IMR-90 (cell line): ENCODE data around the gene TRIO. TPM values are rescaled to one million over a fixed set of nuclear protein-coding genes. Genes with fewer than 3 reads are reported as not detected.

Experiments used
- ATAC-seq: fragments of 200-7000 bp; cut with Tn5 transposase; 2 replicates; pipeline ENCODE4 v1.9.1; 2020; ENCODE audit warnings: low read depth, mild to moderate bottlenecking, moderate library complexity
- BruUV-seq: library from RNA; stranded (reverse); fragments of 400-500 nt; replicated peaks from 2 replicates; lab custom pipeline; 2021; lab: Mats Ljungman, UMichigan
- CTCF ChIA-PET: fragments of 300-600 bp; formaldehyde crosslinking; extraction: SDS; loops from one replicate; lab custom pipeline; 2021; ENCODE audit warnings: antibody characterized with exemption; lab: Yijun Ruan, JAX
- POLR2A ChIA-PET: fragments of 300-600 bp; sonication (Branson Sonifier 250); formaldehyde crosslinking; loops from one replicate; lab custom pipeline; 2022; ENCODE audit warnings: antibody characterized with exemption; ENCODE audit not compliant: unreplicated experiment; lab: Charles Lee
- DNase-seq: peaks from one replicate; pipeline ENCODE4 v3.0.0; 2013
- H2AFZ ChIP-seq: replicated peaks from 2 replicates; pipeline ENCODE3; 2013; ENCODE audit warnings: low read length, mild to moderate bottlenecking; ENCODE audit not compliant: poor library complexity
- H2AK5ac ChIP-seq: 2 replicates; pipeline ENCODE4 v1.6.1; 2013; ENCODE audit warnings: low read depth, low read length, inconsistent platforms
- H2AK9ac ChIP-seq: replicated peaks from 2 replicates; pipeline ENCODE3; 2013; ENCODE audit warnings: mild to moderate bottlenecking, low read depth, low read length, moderate library complexity; ENCODE audit not compliant: poor library complexity
- H2BK120ac ChIP-seq: 2 replicates; pipeline ENCODE4 v1.6.1; 2013; ENCODE audit warnings: low read depth, low read length, inconsistent platforms
- H2BK15ac ChIP-seq: 3 replicates; pipeline ENCODE4 v1.6.1; 2013; ENCODE audit warnings: low read depth, low read length, inconsistent platforms
- H2BK20ac ChIP-seq: 2 replicates; pipeline ENCODE4 v1.6.1; 2013; ENCODE audit warnings: low read depth, mild to moderate bottlenecking, inconsistent platforms, low read length, moderate library complexity
- H2BK5ac ChIP-seq: 2 replicates; pipeline ENCODE4 v1.6.1; 2013; ENCODE audit warnings: mild to moderate bottlenecking, low read depth, low read length, inconsistent platforms; ENCODE audit not compliant: poor library complexity, severe bottlenecking
- H3K14ac ChIP-seq: replicated peaks from 2 replicates; pipeline ENCODE4 v1.6.1; 2013; ENCODE audit warnings: low read depth, low read length, inconsistent platforms
- H3K18ac ChIP-seq: 2 replicates; pipeline ENCODE4 v1.6.1; 2013; ENCODE audit warnings: low read depth, low read length, control low read depth
- H3K23ac ChIP-seq: 2 replicates; pipeline ENCODE4 v1.6.1; 2013; ENCODE audit warnings: low read depth, low read length, inconsistent platforms
- H3K27ac ChIP-seq: 2 replicates; pipeline ENCODE4 v1.5.1; 2013; ENCODE audit warnings: mild to moderate bottlenecking, control low read depth, low read length; ENCODE audit not compliant: insufficient read depth
- H3K27me3 ChIP-seq: 2 replicates; pipeline ENCODE4 v1.6.1; 2013; ENCODE audit warnings: low read length; ENCODE audit not compliant: control insufficient read depth, insufficient read depth
- H3K36me3 ChIP-seq: 2 replicates; pipeline ENCODE4 v1.6.1; 2013; ENCODE audit warnings: low read length, mixed read lengths; ENCODE audit not compliant: control insufficient read depth, insufficient read depth
- H3K4ac ChIP-seq: 2 replicates; pipeline ENCODE4 v1.6.1; 2013; ENCODE audit warnings: low read depth, low read length, inconsistent platforms
- H3K4me1 ChIP-seq: 2 replicates; pipeline ENCODE4 v1.6.1; 2013; ENCODE audit warnings: low read length, mixed read lengths; ENCODE audit not compliant: control insufficient read depth, insufficient read depth
- H3K4me2 ChIP-seq: 2 replicates; pipeline ENCODE4 v1.6.1; 2013; ENCODE audit warnings: low read depth, mild to moderate bottlenecking, control low read depth, low read length, moderate library complexity
- H3K4me3 ChIP-seq: 2 replicates; pipeline ENCODE4 v1.5.1; 2013; ENCODE audit warnings: low read depth, mild to moderate bottlenecking, control low read depth, low read length, moderate library complexity; ENCODE audit not compliant: insufficient read depth
- H3K56ac ChIP-seq: 2 replicates; pipeline ENCODE4 v1.6.1; 2013; ENCODE audit warnings: low read length, inconsistent platforms; ENCODE audit not compliant: insufficient read depth; ENCODE audit errors: extremely low read depth
- H3K79me1 ChIP-seq, 2 experiments: 2 replicates each; pipeline ENCODE4 v1.6.1; 2013; ENCODE audit warnings: low read length in 2 of 2, inconsistent platforms in 1 of 2, low read depth in 1 of 2
- H3K9ac ChIP-seq: 2 replicates; pipeline ENCODE4 v1.6.1; 2013; ENCODE audit warnings: low read depth, low read length, control low read depth
- H3K9me1 ChIP-seq: 2 replicates; pipeline ENCODE4 v1.6.1; 2013; ENCODE audit warnings: low read length, inconsistent platforms; ENCODE audit not compliant: insufficient read depth
- H3K9me3 ChIP-seq: 2 replicates; pipeline ENCODE4 v1.6.1; 2013; ENCODE audit warnings: low read length; ENCODE audit not compliant: control insufficient read depth, insufficient read depth
- H4K20me1 ChIP-seq: 2 replicates; pipeline ENCODE4 v1.6.1; 2013; ENCODE audit warnings: low read length, inconsistent platforms; ENCODE audit not compliant: insufficient read depth
- H4K5ac ChIP-seq: 2 replicates; pipeline ENCODE4 v1.6.1; 2013; ENCODE audit warnings: mild to moderate bottlenecking, low read depth, low read length, control low read depth
- H4K8ac ChIP-seq, 2 experiments: 2 replicates each; pipeline ENCODE4 v1.6.1; 2013; ENCODE audit warnings: low read depth in 2 of 2, low read length in 2 of 2, control low read depth in 1 of 2, inconsistent platforms in 1 of 2
- H4K91ac ChIP-seq: 2 replicates; pipeline ENCODE4 v1.6.1; 2013; ENCODE audit warnings: low read depth, low read length, inconsistent platforms; ENCODE audit not compliant: insufficient read depth
- BHLHE40 ChIP-seq: fragments of 150-350 bp; IDR thresholded peaks from 2 replicates; pipeline ENCODE4 v1.6.1; 2016; ENCODE audit warnings: mild to moderate bottlenecking, low read depth, low read length
- CEBPB ChIP-seq: IDR thresholded peaks from 2 replicates; pipeline ENCODE4 v1.6.1; 2012; ENCODE audit warnings: low read depth, low read length, improper control_type of control experiment
- CHD1 ChIP-seq: IDR thresholded peaks from 2 replicates; pipeline ENCODE4 v1.6.1; 2012; ENCODE audit warnings: low read depth, low read length, improper control_type of control experiment
- MAFK ChIP-seq: IDR thresholded peaks from 2 replicates; pipeline ENCODE4 v1.6.1; 2012; ENCODE audit warnings: low read depth, low read length, improper control_type of control experiment
- MAZ ChIP-seq: IDR thresholded peaks from 2 replicates; pipeline ENCODE4 v1.6.1; 2012; ENCODE audit warnings: low read depth, mild to moderate bottlenecking, low read length, improper control_type of control experiment, moderate library complexity, borderline replicate concordance
- MXI1 ChIP-seq: IDR thresholded peaks from 2 replicates; pipeline ENCODE4 v1.6.1; 2012; ENCODE audit warnings: low read depth, mild to moderate bottlenecking, low read length, moderate library complexity, borderline replicate concordance
- NFE2L2 ChIP-seq: fragments of 150-350 bp; IDR thresholded peaks from 2 replicates; pipeline ENCODE4 v1.6.1; 2016; ENCODE audit warnings: low read depth, mild to moderate bottlenecking, low read length
- POLR2A ChIP-seq: IDR thresholded peaks from 2 replicates; pipeline ENCODE4 v1.6.1; 2012; ENCODE audit warnings: mild to moderate bottlenecking, low read depth, low read length
- RAD21 ChIP-seq: IDR thresholded peaks from 2 replicates; pipeline ENCODE4 v1.6.1; 2012; ENCODE audit warnings: low read length, improper control_type of control experiment
- RFX5 ChIP-seq: IDR thresholded peaks from 2 replicates; pipeline ENCODE4 v1.8.0; 2012; ENCODE audit warnings: low read depth, mild to moderate bottlenecking, low read length, moderate library complexity
- SMC3 ChIP-seq: fragments of 150-350 bp; IDR thresholded peaks from 2 replicates; pipeline ENCODE4 v1.6.1; 2016; ENCODE audit warnings: low read depth, mild to moderate bottlenecking, antibody characterized with exemption, low read length, moderate library complexity
- WGBS, 2 experiments: methylation state at CpG; one replicate each; pipeline versions ENCODE4 v1.1.5 to v1.1.7; 2013; ENCODE audit warnings: missing lambda C conversion rate in 2 of 2; ENCODE audit not compliant: insufficient read length in 1 of 2; ENCODE audit errors: extremely low coverage in 2 of 2; 5-methylcytosine and 5-hydroxymethylcytosine counted together
- dilution Hi-C: fragments of 300-500 bp; cut with HindIII; formaldehyde crosslinking; loops from one replicate; pipeline ENCODE4 v1.14.3; 2018; ENCODE audit warnings: low sequenced_read_pairs; ENCODE audit not compliant: unreplicated experiment
- in situ Hi-C: fragments of 300-500 bp; cut with MboI; formaldehyde crosslinking; loops from 3 replicates; pipeline ENCODE4 v1.14.3; 2019; ENCODE audit warnings: low sequenced_read_pairs, inconsistent platforms, mixed read lengths
- intact Hi-C: fragments of 100-400 bp; cut with micrococcal nuclease; formaldehyde crosslinking; loops from 2 replicates; pipeline ENCODE4 v1.10.0; 2022
- polyA plus RNA-seq, 3 experiments: library from polyadenylated mRNA; depleted of rRNA; stranded (reverse); fragments of >200 nt; gene quantifications; 2 replicates each; pipeline ENCODE4 v1.2.3, GENCODE V29; 2012; ENCODE audit warnings: low replicate concordance in 1 of 3
- total RNA-seq: library from RNA; depleted of rRNA; stranded (reverse); fragments of >200 nt; gene quantifications from 2 replicates; pipeline ENCODE4 v1.2.3, GENCODE V29; 2012
- TF ChIP-seq, protein P1 (sequence below): fragments of 150-350 bp; IDR thresholded peaks from 2 replicates; pipeline ENCODE4 v1.6.1; 2017; ENCODE audit warnings: mild to moderate bottlenecking, antibody characterized with exemption, low read length, low read depth
- TF ChIP-seq, protein P2 (sequence below): fragments of 150-350 bp; IDR thresholded peaks from 2 replicates; pipeline ENCODE4 v1.6.1; 2016; ENCODE audit warnings: low read depth, mild to moderate bottlenecking, low read length, moderate library complexity, borderline replicate concordance
- TF ChIP-seq, protein P3 (sequence below): conservative IDR thresholded peaks from 2 replicates; pipeline ENCODE4 v1.5.1; 2012; ENCODE audit warnings: mild to moderate bottlenecking, low read depth, low read length, improper control_type of control experiment

Gene TRIO
- total and polyA plus RNA-seq, 2 of the 4 experiments (the other 2 are of a cell fraction): 206 to 522 TPM

DNA sequence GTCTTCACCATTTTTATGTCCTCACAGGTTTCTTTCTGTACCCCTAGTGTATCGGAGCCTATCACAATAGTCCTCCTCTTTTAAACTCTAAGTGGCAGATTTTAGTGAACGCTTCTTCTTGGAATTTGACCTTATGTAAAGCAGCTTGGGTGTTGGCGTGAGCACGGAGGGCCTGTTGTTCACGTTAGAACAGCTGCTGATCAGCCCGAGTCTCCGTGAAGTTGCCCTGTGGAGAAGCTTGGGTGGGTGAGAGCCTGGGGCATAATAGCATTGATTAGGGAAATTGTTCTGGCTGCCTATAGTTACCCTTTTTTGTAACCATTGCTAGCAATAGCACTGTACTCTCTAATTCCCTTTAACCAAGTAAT is 271.5 kb downstream of the TRIO start:
- H4K91ac ChIP-seq: no peak overlapping the region
- H3K4ac ChIP-seq: no peak overlapping the region
- H3K9ac ChIP-seq: no peak overlapping the region
- H3K27ac ChIP-seq: no peak overlapping the region
- POLR2A ChIA-PET: no interaction called here
- H2BK15ac ChIP-seq: no peak overlapping the region
- DNase-seq (no peak), ATAC-seq (no peak)
- H2AK9ac ChIP-seq: no peak overlapping the region
- no peak overlapping the region for H3K18ac ChIP-seq
- H3K14ac ChIP-seq: 0 out of 2 replicates have a peak overlapping the region, but pooled peaks have one; percentile 7
- H2BK20ac ChIP-seq: no peak overlapping the region
- intact Hi-C loops: loop anchor here (5.0 kb wide), 1 partner anchor 58 kb away; no protein-coding TSS in a partner anchor
- H3K23ac ChIP-seq: 0 out of 2 replicates have a peak overlapping the region, but pooled peaks have one; percentile 17
- no peaks in the 10 kb centered on the region for H3K27me3 ChIP-seq
- H2BK120ac ChIP-seq: no peak overlapping the region
- no peak overlapping the region for H2BK5ac ChIP-seq
- no peak overlapping the region for H3K4me3 ChIP-seq
- in situ Hi-C loops: loop anchor here (25.0 kb wide), 1 partner anchor 598 kb away; no protein-coding TSS in a partner anchor
- H4K5ac ChIP-seq: no peak overlapping the region
- H3K9me3 ChIP-seq: no peaks in the 10 kb centered on the region
- dilution Hi-C loops: no loop called here
- TF ChIP-seq SMC3: no peak
- no peak for TF ChIP-seq MAFK
- no peak for TF ChIP-seq MXI1
- TF ChIP-seq RFX5: no peak
- TF ChIP-seq CHD1: no peak
- TF ChIP-seq, protein P1, sequence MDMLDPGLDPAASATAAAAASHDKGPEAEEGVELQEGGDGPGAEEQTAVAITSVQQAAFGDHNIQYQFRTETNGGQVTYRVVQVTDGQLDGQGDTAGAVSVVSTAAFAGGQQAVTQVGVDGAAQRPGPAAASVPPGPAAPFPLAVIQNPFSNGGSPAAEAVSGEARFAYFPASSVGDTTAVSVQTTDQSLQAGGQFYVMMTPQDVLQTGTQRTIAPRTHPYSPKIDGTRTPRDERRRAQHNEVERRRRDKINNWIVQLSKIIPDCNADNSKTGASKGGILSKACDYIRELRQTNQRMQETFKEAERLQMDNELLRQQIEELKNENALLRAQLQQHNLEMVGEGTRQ: no peak
- no peak for TF ChIP-seq MAZ
- TF ChIP-seq, protein P2, sequence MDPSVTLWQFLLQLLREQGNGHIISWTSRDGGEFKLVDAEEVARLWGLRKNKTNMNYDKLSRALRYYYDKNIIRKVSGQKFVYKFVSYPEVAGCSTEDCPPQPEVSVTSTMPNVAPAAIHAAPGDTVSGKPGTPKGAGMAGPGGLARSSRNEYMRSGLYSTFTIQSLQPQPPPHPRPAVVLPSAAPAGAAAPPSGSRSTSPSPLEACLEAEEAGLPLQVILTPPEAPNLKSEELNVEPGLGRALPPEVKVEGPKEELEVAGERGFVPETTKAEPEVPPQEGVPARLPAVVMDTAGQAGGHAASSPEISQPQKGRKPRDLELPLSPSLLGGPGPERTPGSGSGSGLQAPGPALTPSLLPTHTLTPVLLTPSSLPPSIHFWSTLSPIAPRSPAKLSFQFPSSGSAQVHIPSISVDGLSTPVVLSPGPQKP: no peak
- no peak for TF ChIP-seq BHLHE40
- TF ChIP-seq CEBPB: no peak
- no peak for TF ChIP-seq RAD21
- no peak for TF ChIP-seq NFE2L2
- no peak for TF ChIP-seq POLR2A
- TF ChIP-seq, protein P3, sequence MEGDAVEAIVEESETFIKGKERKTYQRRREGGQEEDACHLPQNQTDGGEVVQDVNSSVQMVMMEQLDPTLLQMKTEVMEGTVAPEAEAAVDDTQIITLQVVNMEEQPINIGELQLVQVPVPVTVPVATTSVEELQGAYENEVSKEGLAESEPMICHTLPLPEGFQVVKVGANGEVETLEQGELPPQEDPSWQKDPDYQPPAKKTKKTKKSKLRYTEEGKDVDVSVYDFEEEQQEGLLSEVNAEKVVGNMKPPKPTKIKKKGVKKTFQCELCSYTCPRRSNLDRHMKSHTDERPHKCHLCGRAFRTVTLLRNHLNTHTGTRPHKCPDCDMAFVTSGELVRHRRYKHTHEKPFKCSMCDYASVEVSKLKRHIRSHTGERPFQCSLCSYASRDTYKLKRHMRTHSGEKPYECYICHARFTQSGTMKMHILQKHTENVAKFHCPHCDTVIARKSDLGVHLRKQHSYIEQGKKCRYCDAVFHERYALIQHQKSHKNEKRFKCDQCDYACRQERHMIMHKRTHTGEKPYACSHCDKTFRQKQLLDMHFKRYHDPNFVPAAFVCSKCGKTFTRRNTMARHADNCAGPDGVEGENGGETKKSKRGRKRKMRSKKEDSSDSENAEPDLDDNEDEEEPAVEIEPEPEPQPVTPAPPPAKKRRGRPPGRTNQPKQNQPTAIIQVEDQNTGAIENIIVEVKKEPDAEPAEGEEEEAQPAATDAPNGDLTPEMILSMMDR: no peak
- peaks cover 73% of the 10 kb centered on the region for H3K36me3 ChIP-seq
- peaks cover 38% of the 10 kb centered on the region for H3K4me1 ChIP-seq
- no peak overlapping the region for H2AK5ac ChIP-seq
- 60% methylated on average over 1 of the region's 7 CpGs; no CpG with 5 or more reads in 1 of the 2 experiments for WGBS, 2 experiments
- no TSS peak for BruUV-seq
- H3K79me1 ChIP-seq: peaks cover 42 to 93% of the 10 kb centered on the region in 2 experiments
- H3K4me2 ChIP-seq: no peak overlapping the region
- peaks cover 48% of the 10 kb centered on the region for H3K9me1 ChIP-seq
- H4K20me1 ChIP-seq: peaks cover 96% of the 10 kb centered on the region
- H3K56ac ChIP-seq: no peak overlapping the region
- CTCF ChIA-PET: interaction anchor here (1.6 kb wide), 1 partner anchor 234 kb away, joined by 4 read pairs; no protein-coding TSS in a partner anchor
- H4K8ac ChIP-seq: no peak overlapping the region
- no peak overlapping the region for H2AFZ ChIP-seq
